ENCODE data around the gene BIK. TPM values are rescaled to one million over a fixed set of nuclear protein-coding genes. Genes with fewer than 3 reads are reported as not detected.

Gene BIK
- total and polyA plus RNA-seq, 10 donors, result 1.1 to 14.2 (median 2.3) TPM

DNA sequence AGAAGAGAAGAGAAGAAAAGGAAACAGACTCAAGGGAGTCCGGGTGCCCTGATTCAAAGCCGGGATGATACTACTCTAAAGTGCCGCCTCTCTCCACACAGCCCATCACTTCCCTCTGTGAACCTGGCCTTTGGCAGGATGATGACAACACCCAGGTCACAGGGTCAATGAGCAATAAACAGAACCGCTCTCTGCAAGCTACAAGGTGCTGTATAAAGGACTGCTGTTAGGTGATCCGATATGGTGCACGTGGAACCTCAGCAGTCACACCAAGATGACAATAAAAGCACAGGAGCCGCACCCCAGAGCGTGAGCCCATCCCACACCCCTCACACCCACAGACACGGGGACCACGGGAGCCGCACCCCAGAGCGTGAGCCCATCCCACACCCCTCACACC is 32.0 kb upstream of the BIK start:
- 82 to 90% (median 86%) methylated on average over 7 to 12 of the region's 12 CpGs for WGBS, 5 donors
- DNase-seq, result no peak
- H3K4me1 ChIP-seq, result no peaks in the 10 kb centered on the region
- H3K36me3 ChIP-seq, result peaks cover 0 to 12% (median 3%) of the 10 kb centered on the region in 6 donors
- no peak overlapping the region for H3K4me3 ChIP-seq
- H3K27ac ChIP-seq, result no peak overlapping the region
- intact Hi-C loops (cut with DNase I; ENCODE audit: low total_unique reads), result no loop called here
- no peaks in the 10 kb centered on the region for H3K9me3 ChIP-seq
- H3K27me3 ChIP-seq (replicated peaks in 1 of 7), result no peaks in the 10 kb centered on the region
- TF ChIP-seq POLR2AphosphoS5 (IDR thresholded peaks at IDR 0.05) (no peak), POLR2A (IDR thresholded peaks at IDR 0.05) (no peak)
- TF ChIP-seq, protein P1, sequence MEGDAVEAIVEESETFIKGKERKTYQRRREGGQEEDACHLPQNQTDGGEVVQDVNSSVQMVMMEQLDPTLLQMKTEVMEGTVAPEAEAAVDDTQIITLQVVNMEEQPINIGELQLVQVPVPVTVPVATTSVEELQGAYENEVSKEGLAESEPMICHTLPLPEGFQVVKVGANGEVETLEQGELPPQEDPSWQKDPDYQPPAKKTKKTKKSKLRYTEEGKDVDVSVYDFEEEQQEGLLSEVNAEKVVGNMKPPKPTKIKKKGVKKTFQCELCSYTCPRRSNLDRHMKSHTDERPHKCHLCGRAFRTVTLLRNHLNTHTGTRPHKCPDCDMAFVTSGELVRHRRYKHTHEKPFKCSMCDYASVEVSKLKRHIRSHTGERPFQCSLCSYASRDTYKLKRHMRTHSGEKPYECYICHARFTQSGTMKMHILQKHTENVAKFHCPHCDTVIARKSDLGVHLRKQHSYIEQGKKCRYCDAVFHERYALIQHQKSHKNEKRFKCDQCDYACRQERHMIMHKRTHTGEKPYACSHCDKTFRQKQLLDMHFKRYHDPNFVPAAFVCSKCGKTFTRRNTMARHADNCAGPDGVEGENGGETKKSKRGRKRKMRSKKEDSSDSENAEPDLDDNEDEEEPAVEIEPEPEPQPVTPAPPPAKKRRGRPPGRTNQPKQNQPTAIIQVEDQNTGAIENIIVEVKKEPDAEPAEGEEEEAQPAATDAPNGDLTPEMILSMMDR (IDR thresholded peaks at IDR 0.05 in 8 of 11, conservative IDR thresholded peaks at IDR 0.05 in 3 of 11), result no peak

DNA sequence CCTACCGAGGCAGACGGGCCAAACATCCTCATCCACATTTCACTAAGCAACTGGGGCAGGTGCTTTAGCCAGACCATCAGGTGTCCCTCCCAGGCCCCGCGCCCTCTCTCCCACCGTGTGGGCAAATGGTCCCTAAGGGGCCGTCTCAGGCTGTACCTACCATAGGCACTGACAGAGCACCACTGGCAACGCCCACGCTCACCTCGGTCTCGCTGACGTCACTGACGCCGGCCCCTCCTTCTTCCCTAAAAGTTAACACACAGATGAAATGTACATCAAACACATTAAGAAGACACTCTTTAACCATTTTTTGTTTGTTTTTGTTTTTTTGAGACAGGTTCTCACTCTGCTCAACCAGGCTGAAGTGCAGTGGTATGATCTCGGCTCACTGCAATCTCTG is 30.8 kb upstream of the BIK start:
- no peak overlapping the region for H3K4me3 ChIP-seq
- H3K4me1 ChIP-seq, result no peaks in the 10 kb centered on the region
- 89 to 97% (median 92%) methylated on average over 14 of the region's 14 CpGs for WGBS, 5 donors
- no peak overlapping the region for H3K27ac ChIP-seq
- H3K9me3 ChIP-seq, result no peaks in the 10 kb centered on the region
- TF ChIP-seq POLR2AphosphoS5 (IDR thresholded peaks at IDR 0.05) (no peak), POLR2A (IDR thresholded peaks at IDR 0.05) (no peak)
- TF ChIP-seq, protein P1 (IDR thresholded peaks at IDR 0.05 in 8 of 11, conservative IDR thresholded peaks at IDR 0.05 in 3 of 11), result no peak
- intact Hi-C loops (cut with DNase I; ENCODE audit: low total_unique reads), result no loop called here
- no peaks in the 10 kb centered on the region for H3K27me3 ChIP-seq (replicated peaks in 1 of 7)
- DNase-seq, result no peak
- peaks cover 0 to 8% (median 2%) of the 10 kb centered on the region in 6 donors for H3K36me3 ChIP-seq

DNA sequence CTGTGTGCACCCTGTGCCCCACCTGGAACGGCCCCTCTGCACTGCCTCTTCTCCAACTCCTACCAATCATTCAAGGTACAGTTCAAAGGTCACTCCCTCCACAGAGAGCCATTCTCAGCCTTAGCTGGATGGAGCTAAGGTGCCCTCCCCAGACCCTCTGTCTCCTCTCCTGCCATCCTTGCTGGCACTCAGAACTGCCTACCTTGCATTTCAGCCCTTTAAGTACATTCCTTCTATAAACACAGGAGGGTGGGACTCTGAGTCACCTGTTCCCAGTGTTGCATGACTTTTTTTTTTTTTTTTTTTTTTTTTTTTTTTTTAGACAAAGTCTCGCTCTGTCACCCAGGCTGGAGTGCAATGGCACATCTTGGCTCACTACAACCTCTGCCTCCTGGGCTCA is 29.9 kb upstream of the BIK start:
- no peak overlapping the region for H3K27ac ChIP-seq
- H3K4me1 ChIP-seq, result no peaks in the 10 kb centered on the region
- no peaks in the 10 kb centered on the region for H3K9me3 ChIP-seq
- no peaks in the 10 kb centered on the region for H3K27me3 ChIP-seq (replicated peaks in 1 of 7)
- H3K4me3 ChIP-seq, result no peak overlapping the region
- DNase-seq, result no peak
- TF ChIP-seq, protein P1 (IDR thresholded peaks at IDR 0.05 in 8 of 11, conservative IDR thresholded peaks at IDR 0.05 in 3 of 11), result no peak
- TF ChIP-seq POLR2A (IDR thresholded peaks at IDR 0.05) (no peak), POLR2AphosphoS5 (IDR thresholded peaks at IDR 0.05) (no peak)
- H3K36me3 ChIP-seq, result no peaks in the 10 kb centered on the region
- intact Hi-C loops (cut with DNase I; ENCODE audit: low total_unique reads), result no loop called here
- 79 to 100% (median 86%) methylated on average over 2 of the region's 2 CpGs for WGBS, 5 donors

DNA sequence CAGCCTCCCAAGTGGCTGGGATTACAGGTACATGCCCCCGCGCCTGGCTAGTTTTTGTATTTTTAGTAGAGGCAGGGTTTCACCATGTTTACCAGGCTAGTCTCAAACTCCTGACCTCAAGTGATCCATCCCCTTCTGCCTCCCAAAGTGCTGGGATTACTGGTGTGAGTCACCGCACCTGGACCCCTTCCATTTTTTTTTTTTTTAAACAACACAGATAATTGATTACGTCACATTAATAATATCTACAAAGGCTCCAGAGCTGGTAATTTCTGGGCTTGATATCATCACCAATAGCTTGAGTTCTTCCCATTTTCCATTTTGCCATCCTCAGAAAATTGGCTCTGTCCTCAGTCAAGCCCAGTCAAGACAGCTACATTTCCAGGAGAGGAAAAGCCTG is 28.6 kb upstream of the BIK start:
- no peak overlapping the region for H3K27ac ChIP-seq
- no peak for DNase-seq
- H3K9me3 ChIP-seq, result no peaks in the 10 kb centered on the region
- H3K4me3 ChIP-seq, result no peak overlapping the region
- 95 to 98% (median 96%) methylated on average over 4 of the region's 4 CpGs for WGBS, 5 donors
- H3K27me3 ChIP-seq (replicated peaks in 1 of 7), result no peaks in the 10 kb centered on the region
- H3K4me1 ChIP-seq, result no peaks in the 10 kb centered on the region
- intact Hi-C loops (cut with DNase I; ENCODE audit: low total_unique reads), result no loop called here
- H3K36me3 ChIP-seq, result no peaks in the 10 kb centered on the region
- no peak for TF ChIP-seq POLR2AphosphoS5 (IDR thresholded peaks at IDR 0.05)
- TF ChIP-seq, protein P1 (IDR thresholded peaks at IDR 0.05 in 8 of 11, conservative IDR thresholded peaks at IDR 0.05 in 3 of 11), result no peak
- no peak for TF ChIP-seq POLR2A (IDR thresholded peaks at IDR 0.05)

Measured in spleen (tissue), 11 donors.